CD4-positive, alpha-beta T cell treated with Interferon gamma for 1 hour (primary cell): ENCODE data around the gene ONECUT2.

ENCODE experiments used
- DNase-seq: peaks from one replicate; pipeline ENCODE4 v3.0.0-alpha.2; 2020

The ONECUT2 gene

GRCh38 chr18:57431467-57432080 is 3.6 kb upstream of the ONECUT2 start:
- DNase-seq = no peak

DNA sequence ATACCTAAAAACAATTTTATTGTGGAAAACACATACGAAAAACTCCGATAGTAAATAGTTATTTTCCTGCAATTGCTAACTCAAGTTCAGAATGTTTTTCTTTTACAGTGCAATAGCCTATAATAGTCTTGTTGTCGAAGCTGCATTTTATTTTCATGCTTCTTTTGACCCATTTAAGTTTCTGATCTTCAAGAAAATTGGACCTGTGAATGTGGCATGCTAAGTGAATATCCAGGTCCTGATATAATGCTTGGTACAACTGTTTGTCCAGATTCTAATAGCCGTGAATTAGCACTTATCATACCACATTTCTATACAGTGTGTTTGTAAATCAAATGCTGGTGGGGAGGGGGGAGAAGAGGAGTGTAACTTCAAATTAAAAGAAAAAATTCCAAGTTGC is 3.0 kb upstream of the ONECUT2 start:
- no peak for DNase-seq

GRCh38 chr18:57432751-57433400 is 2.3 kb upstream of the ONECUT2 start:
- DNase-seq = no peak

DNA sequence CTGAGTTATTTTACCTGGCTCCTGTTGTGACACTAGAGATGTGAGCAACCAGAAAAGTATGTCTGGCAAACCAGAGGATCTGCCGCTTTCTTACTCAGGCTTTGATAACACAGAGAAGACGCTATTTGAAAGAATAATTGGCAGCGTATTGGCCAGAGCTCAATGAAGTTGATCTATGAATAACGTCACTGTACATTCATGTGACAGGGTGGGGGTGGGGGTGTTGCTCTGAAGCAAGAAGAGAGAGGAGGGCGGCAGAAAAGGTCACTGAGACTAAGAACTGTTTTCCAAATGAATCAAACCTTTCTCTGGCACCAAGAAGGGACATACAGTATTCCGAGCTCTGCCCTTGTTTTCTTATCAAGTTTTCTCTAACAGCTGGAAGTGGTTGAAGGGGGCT is 1.7 kb upstream of the ONECUT2 start:
- DNase-seq = no peak

GRCh38 chr18:57433934-57434535 is 1.1 kb upstream of the ONECUT2 start:
- no peak for DNase-seq

GRCh38 chr18:57435846-57436190 is 644 bp downstream of the ONECUT2 start:
- no peak for DNase-seq

DNA sequence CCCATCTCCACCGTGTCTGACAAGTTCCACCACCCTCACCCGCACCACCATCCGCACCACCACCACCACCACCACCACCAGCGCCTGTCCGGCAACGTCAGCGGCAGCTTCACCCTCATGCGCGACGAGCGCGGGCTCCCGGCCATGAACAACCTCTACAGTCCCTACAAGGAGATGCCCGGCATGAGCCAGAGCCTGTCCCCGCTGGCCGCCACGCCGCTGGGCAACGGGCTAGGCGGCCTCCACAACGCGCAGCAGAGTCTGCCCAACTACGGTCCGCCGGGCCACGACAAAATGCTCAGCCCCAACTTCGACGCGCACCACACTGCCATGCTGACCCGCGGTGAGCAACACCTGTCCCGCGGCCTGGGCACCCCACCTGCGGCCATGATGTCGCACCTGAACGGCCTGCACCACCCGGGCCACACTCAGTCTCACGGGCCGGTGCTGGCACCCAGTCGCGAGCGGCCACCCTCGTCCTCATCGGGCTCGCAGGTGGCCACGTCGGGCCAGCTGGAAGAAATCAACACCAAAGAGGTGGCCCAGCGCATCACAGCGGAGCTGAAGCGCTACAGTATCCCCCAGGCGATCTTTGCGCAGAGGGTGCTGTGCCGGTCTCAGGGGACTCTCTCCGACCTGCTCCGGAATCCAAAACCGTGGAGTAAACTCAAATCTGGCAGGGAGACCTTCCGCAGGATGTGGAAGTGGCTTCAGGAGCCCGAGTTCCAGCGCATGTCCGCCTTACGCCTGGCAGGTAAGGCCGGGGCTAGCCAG is 1.2 kb downstream of the ONECUT2 start:
- no peak for DNase-seq

GRCh38 chr18:57436965-57437333 is 1.8 kb downstream of the ONECUT2 start:
- no peak for DNase-seq

DNA sequence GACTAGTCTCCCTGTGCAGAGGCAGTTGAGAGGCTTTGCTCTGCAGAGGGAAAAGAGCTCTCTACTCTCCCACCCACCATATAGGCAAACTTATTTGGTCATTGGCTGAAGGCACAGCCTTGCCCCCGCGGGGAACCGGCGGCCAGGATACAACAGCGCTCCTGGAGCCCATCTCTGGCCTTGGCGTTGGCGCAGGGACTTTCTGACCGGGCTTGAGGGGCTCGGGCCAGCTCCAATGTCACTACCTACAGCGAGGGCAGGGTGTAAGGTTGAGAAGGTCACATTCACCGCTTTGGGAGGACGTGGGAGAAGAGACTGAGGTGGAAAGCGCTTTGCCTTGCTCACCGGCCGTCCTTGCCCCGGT is 2.2 kb downstream of the ONECUT2 start:
- no peak for DNase-seq

DNA sequence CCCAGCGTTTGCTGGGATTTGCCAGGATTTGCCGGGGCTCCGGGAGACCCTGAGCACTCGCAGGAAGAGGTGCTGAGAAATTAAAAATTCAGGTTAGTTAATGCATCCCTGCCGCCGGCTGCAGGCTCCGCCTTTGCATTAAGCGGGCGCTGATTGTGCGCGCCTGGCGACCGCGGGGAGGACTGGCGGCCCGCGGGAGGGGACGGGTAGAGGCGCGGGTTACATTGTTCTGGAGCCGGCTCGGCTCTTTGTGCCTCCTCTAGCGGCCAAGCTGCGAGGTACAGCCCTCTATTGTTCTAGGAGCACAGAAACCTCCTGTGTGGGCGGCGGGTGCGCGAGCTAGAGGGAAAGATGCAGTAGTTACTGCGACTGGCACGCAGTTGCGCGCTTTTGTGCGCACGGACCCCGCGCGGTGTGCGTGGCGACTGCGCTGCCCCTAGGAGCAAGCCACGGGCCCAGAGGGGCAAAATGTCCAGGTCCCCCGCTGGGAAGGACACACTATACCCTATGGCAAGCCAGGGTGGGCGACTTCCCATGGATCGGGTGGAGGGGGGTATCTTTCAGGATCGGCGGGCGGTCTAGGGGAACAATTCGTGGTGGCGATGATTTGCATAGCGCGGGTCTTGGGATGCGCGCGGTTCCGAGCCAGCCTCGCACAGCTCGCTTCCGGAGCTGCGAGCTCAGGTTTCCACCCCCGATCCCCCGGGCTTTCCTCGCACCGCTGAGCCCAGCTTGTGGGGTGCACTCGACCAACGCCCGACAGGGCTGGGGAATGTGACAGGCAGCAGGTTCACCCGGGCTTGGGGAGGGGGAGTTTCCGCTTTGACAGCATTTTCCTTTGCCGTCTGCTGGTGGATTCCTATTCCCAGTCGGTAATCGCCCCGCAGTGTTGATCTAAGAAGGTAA is 2.8 kb downstream of the ONECUT2 start:
- no peak for DNase-seq

- DNase-seq = no peak
Observed at GRCh38 chr18:57438743-57439608, 3.8 kb downstream of the ONECUT2 start.

GRCh38 chr18:57439609-57439968 is 4.4 kb downstream of the ONECUT2 start:
- no peak for DNase-seq

GRCh38 chr18:57439985-57440330 is 4.8 kb downstream of the ONECUT2 start:
- DNase-seq = no peak

GRCh38 chr18:57440331-57441070 is 5.3 kb downstream of the ONECUT2 start:
- no peak for DNase-seq

DNA sequence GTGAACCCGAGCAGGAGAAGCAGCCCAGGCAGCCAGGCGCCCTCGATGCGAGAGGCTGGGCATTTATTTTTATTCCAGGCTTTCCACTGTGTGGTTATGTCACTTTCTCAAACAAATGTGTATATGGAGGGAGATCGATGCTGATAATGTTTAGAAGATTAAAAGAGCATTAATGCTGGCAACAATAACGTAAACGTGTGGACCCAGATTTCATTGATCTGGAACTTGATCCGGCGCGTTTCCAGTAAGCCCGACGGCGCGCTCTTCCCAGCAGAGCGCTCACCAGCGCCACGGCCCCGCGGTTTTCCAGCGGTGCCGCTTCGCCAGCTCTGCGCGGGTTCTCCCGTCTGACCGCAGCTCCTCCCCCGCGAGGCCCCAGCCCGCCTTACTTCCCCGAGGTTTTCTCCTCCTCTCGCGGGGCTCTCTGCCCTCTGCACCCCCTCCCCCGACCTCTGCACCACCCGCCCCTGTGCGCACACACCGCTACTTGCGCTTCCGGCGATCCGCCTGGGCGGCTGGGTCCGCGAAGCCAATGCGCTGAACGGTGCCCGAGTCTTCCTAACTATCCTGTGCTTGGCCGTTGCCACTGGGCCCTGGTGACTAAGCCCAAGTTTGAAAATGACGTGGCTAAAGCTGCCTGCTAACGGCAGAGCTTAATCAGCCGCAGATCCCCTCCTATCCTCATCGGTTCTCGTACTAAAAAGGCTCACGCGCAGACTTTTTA is 6.1 kb downstream of the ONECUT2 start:
- no peak for DNase-seq

DNA sequence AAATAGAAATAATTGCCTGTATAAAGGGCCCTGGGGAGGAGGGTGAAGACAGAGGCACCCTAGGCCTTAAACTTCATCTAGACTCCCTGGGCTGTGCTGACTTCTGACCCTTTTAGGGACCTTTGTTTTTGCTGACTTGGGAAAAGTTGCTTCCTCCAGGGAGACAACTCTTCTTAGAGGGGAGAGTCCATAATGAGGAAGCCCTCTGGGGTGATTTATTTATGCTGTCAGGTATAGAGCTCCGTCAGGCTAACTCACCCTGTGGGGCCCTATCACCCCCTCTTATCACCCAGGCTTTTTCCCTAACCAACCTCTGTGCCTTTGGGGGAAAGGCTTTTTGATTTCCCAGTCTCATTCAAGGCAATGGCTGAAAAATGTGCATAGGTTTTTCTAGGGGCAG is 8.1 kb downstream of the ONECUT2 start:
- DNase-seq = no peak

DNA sequence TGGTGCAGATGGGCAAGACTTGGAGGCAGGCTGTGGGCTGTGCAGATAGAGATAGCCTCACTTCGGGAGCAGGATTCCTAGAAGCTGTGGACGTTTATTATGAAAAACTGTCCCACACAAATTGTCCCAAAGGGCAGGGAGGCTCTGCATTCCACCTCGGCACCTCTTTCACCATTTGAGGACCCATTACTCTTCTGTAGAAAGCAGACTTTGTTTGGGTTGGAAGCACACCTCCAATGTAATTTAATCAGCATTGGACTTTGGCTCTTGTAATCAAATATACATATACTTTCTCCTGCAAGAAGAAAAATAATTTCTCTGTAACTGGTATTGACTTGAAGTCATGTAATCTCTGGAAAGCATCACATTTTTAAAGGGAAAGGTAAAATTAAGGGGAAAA is 8.5 kb downstream of the ONECUT2 start:
- no peak for DNase-seq

- no peak for DNase-seq
Observed at GRCh38 chr18:57444301-57444759, 9.2 kb downstream of the ONECUT2 start.

GRCh38 chr18:57445488-57446319 is 10.5 kb downstream of the ONECUT2 start:
- DNase-seq = no peak

DNA sequence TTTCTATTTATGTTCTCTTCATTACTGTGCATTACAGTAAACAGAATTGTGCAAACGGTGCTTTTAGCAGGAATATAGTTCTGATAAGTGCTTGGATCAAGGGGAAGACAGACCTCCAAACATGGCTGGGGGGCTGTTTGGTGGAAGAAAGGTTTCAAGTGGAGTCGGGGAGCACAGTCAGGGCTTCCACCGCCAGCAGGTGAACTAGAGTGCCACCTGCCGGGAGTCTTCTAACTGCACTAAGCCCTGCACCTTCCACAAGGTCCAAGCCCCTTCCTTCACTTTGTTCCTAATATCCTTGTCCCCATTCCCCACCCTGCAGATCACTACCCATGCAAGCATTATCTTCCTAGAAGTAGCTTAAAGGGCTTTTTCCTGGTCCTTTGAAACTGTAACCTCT is 11.1 kb downstream of the ONECUT2 start:
- no peak for DNase-seq
